CD14-positive monocyte (primary cell): ENCODE results near the gene CDH13. TPM values are rescaled to one million over a fixed set of nuclear protein-coding genes. Genes with fewer than 3 reads are reported as not detected.
A peak's percentile ranks its signal among the peaks of the same experiment; 100 is the strongest.

Experiments
- DNase-seq, 3 donors: peaks; one replicate each; pipeline ENCODE4 v3.0.0-alpha.2; 2011 to 2022
- H2AFZ ChIP-seq: 2 replicates; pipeline ENCODE4 v1.6.0; 2012; ENCODE audit warnings: mild to moderate bottlenecking, low read depth, low read length, inconsistent platforms; ENCODE audit not compliant: insufficient read depth, poor library complexity, severe bottlenecking
- H3K27ac ChIP-seq, 2 donors: 1 replicate in 1 of 2; 2 replicates in 1 of 2; pipeline ENCODE4 v1.5.1; 2012 to 2013; ENCODE audit warnings: low read length in 2 of 2, control low read depth in 1 of 2, inconsistent platforms in 1 of 2, low read depth in 1 of 2, mild to moderate bottlenecking in 1 of 2
- H3K27me3 ChIP-seq, 2 donors: one replicate each; pipeline versions ENCODE4 v1.6.0 to v1.6.1; 2011 to 2013; ENCODE audit warnings: low read length in 2 of 2; ENCODE audit not compliant: control insufficient read depth in 2 of 2, insufficient read depth in 2 of 2
- H3K36me3 ChIP-seq, 2 donors: replicated peaks in 1 of 2; 1 replicate in 1 of 2; 2 replicates in 1 of 2; pipeline versions ENCODE4 v1.5.1 to v1.6.1; 2012 to 2013; ENCODE audit warnings: low read length in 2 of 2, control low read depth in 1 of 2, inconsistent platforms in 1 of 2, mild to moderate bottlenecking in 1 of 2; ENCODE audit not compliant: insufficient read depth in 2 of 2, control insufficient read depth in 1 of 2
- H3K4me1 ChIP-seq, 2 donors: 1 replicate in 1 of 2; 2 replicates in 1 of 2; pipeline versions ENCODE4 v1.5.1 to v1.6.1; 2012 to 2013; ENCODE audit warnings: low read length in 2 of 2, control low read depth in 1 of 2, inconsistent platforms in 1 of 2, mild to moderate bottlenecking in 1 of 2, moderate library complexity in 1 of 2; ENCODE audit not compliant: insufficient read depth in 2 of 2, control insufficient read depth in 1 of 2
- H3K4me2 ChIP-seq: replicated peaks from 2 replicates; pipeline ENCODE3; 2012; ENCODE audit warnings: low read length, moderate library complexity, mild to moderate bottlenecking; ENCODE audit not compliant: poor library complexity, severe bottlenecking; ENCODE audit errors: extremely low read depth
- H3K4me3 ChIP-seq, 3 experiments: fragments of 200-600 bp in 1 of 3; sonication (generic) in 1 of 3; replicated peaks in 1 of 3; 1 replicate in 2 of 3; 2 replicates in 1 of 3; pipeline ENCODE4 v1.5.1; 2011 to 2013; ENCODE audit warnings: low read length in 3 of 3, mild to moderate bottlenecking in 3 of 3, control low read depth in 2 of 3, low read depth in 2 of 3, inconsistent platforms in 1 of 3, moderate library complexity in 1 of 3
- H3K79me2 ChIP-seq: 2 replicates; pipeline ENCODE4 v1.6.0; 2012; ENCODE audit warnings: mild to moderate bottlenecking, control low read depth, inconsistent platforms, low read length, moderate library complexity; ENCODE audit not compliant: insufficient read depth
- H3K9ac ChIP-seq: 2 replicates; pipeline ENCODE4 v1.6.0; 2017; ENCODE audit warnings: low read length, mild to moderate bottlenecking; ENCODE audit not compliant: insufficient read depth, poor library complexity, severe bottlenecking
- H3K9me3 ChIP-seq, 2 donors: replicated peaks in 1 of 2; 1 replicate in 1 of 2; 2 replicates in 1 of 2; pipeline versions ENCODE4 v1.5.1 to v1.6.1; 2012 to 2013; ENCODE audit warnings: low read length in 2 of 2, control low read depth in 1 of 2; ENCODE audit not compliant: control insufficient read depth in 1 of 2, insufficient read depth in 1 of 2
- H4K20me1 ChIP-seq: 2 replicates; pipeline ENCODE4 v1.6.0; 2012; ENCODE audit warnings: mild to moderate bottlenecking, low read length, control low read depth, moderate library complexity; ENCODE audit not compliant: insufficient read depth
- H3K27ac Mint-ChIP-seq, 7 donors: one replicate each; pipeline ENCODE4 v1.8.0; 2020; ENCODE audit warnings: mild to moderate bottlenecking in 7 of 7, mixed read lengths in 7 of 7, moderate library complexity in 6 of 7, inconsistent platforms in 2 of 7
- H3K27me3 Mint-ChIP-seq, 3 donors: one replicate each; pipeline ENCODE4 v1.8.0; 2021 to 2022; ENCODE audit warnings: low read depth in 3 of 3, mild to moderate bottlenecking in 3 of 3, mixed read lengths in 3 of 3, moderate library complexity in 3 of 3, inconsistent platforms in 1 of 3
- H3K36me3 Mint-ChIP-seq, 2 donors: one replicate each; pipeline ENCODE4 v1.8.0; 2020; ENCODE audit warnings: mixed read lengths in 2 of 2, inconsistent platforms in 1 of 2, mild to moderate bottlenecking in 1 of 2
- H3K4me1 Mint-ChIP-seq: one replicate; pipeline ENCODE4 v1.8.0; 2020; ENCODE audit warnings: mild to moderate bottlenecking, mixed read lengths
- H3K4me3 Mint-ChIP-seq, 2 donors: one replicate each; pipeline ENCODE4 v1.8.0; 2020; ENCODE audit warnings: mild to moderate bottlenecking in 2 of 2, mixed read lengths in 2 of 2, moderate library complexity in 1 of 2
- H3K9me3 Mint-ChIP-seq, 7 donors: one replicate each; pipeline ENCODE4 v1.8.0; 2020 to 2022; ENCODE audit warnings: mixed read lengths in 7 of 7, mild to moderate bottlenecking in 6 of 7, moderate library complexity in 6 of 7, inconsistent platforms in 2 of 7
- WGBS: methylation state at CpG from one replicate; pipeline ENCODE4 v1.1.5; 2013; ENCODE audit warnings: missing lambda C conversion rate; ENCODE audit not compliant: insufficient coverage; 5-methylcytosine and 5-hydroxymethylcytosine counted together
- intact Hi-C, 2 donors: fragments of 100-400 bp; cut with micrococcal nuclease; formaldehyde crosslinking; loops; one replicate each; pipeline versions ENCODE4 v1.15.0 to v1.15.1; 2023
- polyA plus RNA-seq, 3 donors: library from polyadenylated mRNA; depleted of rRNA in 1 of 3; unstranded in 2 of 3; stranded (reverse) in 1 of 3; fragments of 300-500 nt in 2 of 3; fragments of >200 nt in 1 of 3; fragmentation: Illumina TruSeq in 2 of 3; gene quantifications; 1 replicate in 2 of 3; 2 replicates in 1 of 3; pipeline ENCODE4 v1.2.3, GENCODE V29; 2012 to 2021
- TF ChIP-seq, protein P1 (sequence below): fragments of 200-600 bp; IDR thresholded peaks from one replicate; pipeline ENCODE4 v1.8.0; 2022; ENCODE audit warnings: antibody characterized with exemption, mild to moderate bottlenecking

The CDH13 gene
- polyA plus RNA-seq, 3 donors: 0.13 to 0.19 TPM; not detected in 1

GRCh38 chr16:83447560-83447959 lies 820.8 kb downstream of the CDH13 start:
- no peak overlapping the region for H2AFZ ChIP-seq
- no peaks in the 10 kb centered on the region for H3K27me3 ChIP-seq
- no peak overlapping the region for H3K27ac ChIP-seq
- no peaks in the 10 kb centered on the region for H4K20me1 ChIP-seq
- no peak overlapping the region for H3K4me3 ChIP-seq
- Mint-ChIP-seq H3K4me3 (peak overlapping the region in 1 of 2 donors; percentile 12), H3K27me3 (peaks cover 0 to 6% (median 2%) of the 10 kb centered on the region in 3 donors), H3K4me1 (no peaks in the 10 kb centered on the region), H3K9me3 (peaks cover 0 to 2% (median 0%) of the 10 kb centered on the region in 7 donors), H3K27ac (no peak overlapping the region), H3K36me3 (no peaks in the 10 kb centered on the region)
- no peak for DNase-seq
- H3K9ac ChIP-seq: no peak overlapping the region
- no peak overlapping the region for H3K4me2 ChIP-seq
- H3K4me1 ChIP-seq: no peaks in the 10 kb centered on the region
- H3K9me3 ChIP-seq: no peaks in the 10 kb centered on the region
- H3K36me3 ChIP-seq: no peaks in the 10 kb centered on the region
- no CpG with 5 or more reads among the region's 2 CpGs for WGBS
- H3K79me2 ChIP-seq: no peaks in the 10 kb centered on the region
- TF ChIP-seq, protein P1, sequence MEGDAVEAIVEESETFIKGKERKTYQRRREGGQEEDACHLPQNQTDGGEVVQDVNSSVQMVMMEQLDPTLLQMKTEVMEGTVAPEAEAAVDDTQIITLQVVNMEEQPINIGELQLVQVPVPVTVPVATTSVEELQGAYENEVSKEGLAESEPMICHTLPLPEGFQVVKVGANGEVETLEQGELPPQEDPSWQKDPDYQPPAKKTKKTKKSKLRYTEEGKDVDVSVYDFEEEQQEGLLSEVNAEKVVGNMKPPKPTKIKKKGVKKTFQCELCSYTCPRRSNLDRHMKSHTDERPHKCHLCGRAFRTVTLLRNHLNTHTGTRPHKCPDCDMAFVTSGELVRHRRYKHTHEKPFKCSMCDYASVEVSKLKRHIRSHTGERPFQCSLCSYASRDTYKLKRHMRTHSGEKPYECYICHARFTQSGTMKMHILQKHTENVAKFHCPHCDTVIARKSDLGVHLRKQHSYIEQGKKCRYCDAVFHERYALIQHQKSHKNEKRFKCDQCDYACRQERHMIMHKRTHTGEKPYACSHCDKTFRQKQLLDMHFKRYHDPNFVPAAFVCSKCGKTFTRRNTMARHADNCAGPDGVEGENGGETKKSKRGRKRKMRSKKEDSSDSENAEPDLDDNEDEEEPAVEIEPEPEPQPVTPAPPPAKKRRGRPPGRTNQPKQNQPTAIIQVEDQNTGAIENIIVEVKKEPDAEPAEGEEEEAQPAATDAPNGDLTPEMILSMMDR: no peak
- intact Hi-C loops: no loop called here

DNA sequence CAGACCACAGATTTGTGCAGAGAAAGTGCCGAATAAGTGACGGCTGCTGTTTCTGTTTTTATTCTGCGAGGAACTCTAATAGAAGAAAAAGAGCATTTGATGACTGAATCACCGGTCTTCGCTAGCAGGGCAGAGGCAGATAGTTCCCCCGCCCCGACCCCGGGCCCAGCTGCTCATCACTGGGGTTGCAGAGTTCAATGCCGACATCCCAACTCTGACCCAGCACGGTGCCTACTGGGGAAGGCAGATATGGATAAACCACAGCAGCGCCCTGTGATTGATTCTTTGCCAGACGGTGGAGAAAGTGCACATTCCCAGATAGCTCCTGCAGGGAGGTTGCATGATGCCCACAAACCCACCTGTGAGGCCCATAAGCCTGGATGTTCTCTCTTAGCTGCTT lies 823.1 kb downstream of the CDH13 start:
- no peak overlapping the region for H2AFZ ChIP-seq
- no peak overlapping the region for H3K27ac ChIP-seq
- no peak overlapping the region for H3K9ac ChIP-seq
- H3K4me2 ChIP-seq: no peak overlapping the region
- no peaks in the 10 kb centered on the region for H3K36me3 Mint-ChIP-seq
- no peaks in the 10 kb centered on the region for H3K4me1 ChIP-seq
- no peaks in the 10 kb centered on the region for H3K27me3 ChIP-seq
- 89% methylated on average over 12 of the region's 12 CpGs for WGBS
- H3K9me3 ChIP-seq: no peaks in the 10 kb centered on the region
- no peak overlapping the region for H3K4me3 Mint-ChIP-seq
- no peaks in the 10 kb centered on the region for H3K79me2 ChIP-seq
- H3K4me1 Mint-ChIP-seq: no peaks in the 10 kb centered on the region
- H3K36me3 ChIP-seq: no peaks in the 10 kb centered on the region
- H3K27ac Mint-ChIP-seq: no peak overlapping the region
- TF ChIP-seq, protein P1: no peak
- H3K4me3 ChIP-seq: no peak overlapping the region
- DNase-seq: no peak
- intact Hi-C loops: no loop called here
- peaks cover 0 to 2% (median 0%) of the 10 kb centered on the region in 7 donors for H3K9me3 Mint-ChIP-seq
- H4K20me1 ChIP-seq: no peaks in the 10 kb centered on the region
- H3K27me3 Mint-ChIP-seq: peaks cover 0 to 4% (median 2%) of the 10 kb centered on the region in 3 donors
